KMS-11 (cell line): Measurements from ENCODE around the gene LMLN.

ENCODE experiments used
- H2AFZ ChIP-seq: fragments of 200-600 bp; sonication (generic); 2 replicates; pipeline ENCODE4 v1.6.1; 2016; ENCODE audit warnings: antibody characterized with exemption, mixed run types, low read depth
- H3K27ac ChIP-seq: fragments of 200-600 bp; sonication (generic); 2 replicates; pipeline ENCODE4 v1.6.1; 2016; ENCODE audit warnings: mild to moderate bottlenecking, mixed run types
- H3K27me3 ChIP-seq: fragments of 200-600 bp; sonication (generic); 2 replicates; pipeline ENCODE4 v1.6.1; 2017; ENCODE audit warnings: mild to moderate bottlenecking, low read depth, mixed run types, moderate library complexity; ENCODE audit not compliant: insufficient read depth
- H3K36me3 ChIP-seq: fragments of 200-600 bp; sonication (generic); 2 replicates; pipeline ENCODE4 v1.6.1; 2017; ENCODE audit warnings: mild to moderate bottlenecking, mixed run types; ENCODE audit not compliant: insufficient read depth
- H3K4me1 ChIP-seq: fragments of 200-600 bp; sonication (generic); 2 replicates; pipeline ENCODE4 v1.6.1; 2016; ENCODE audit warnings: mild to moderate bottlenecking, low read depth, mixed run types; ENCODE audit not compliant: poor library complexity, severe bottlenecking
- H3K4me2 ChIP-seq: fragments of 200-600 bp; sonication (generic); 2 replicates; pipeline ENCODE4 v1.7.0; 2016; ENCODE audit warnings: mild to moderate bottlenecking, mixed run types
- H3K4me3 ChIP-seq: fragments of 200-600 bp; sonication (generic); IDR thresholded peaks from 2 replicates; pipeline ENCODE4 v1.6.1; 2017; ENCODE audit warnings: low read depth, low read length, mixed read lengths; ENCODE audit not compliant: insufficient read depth
- H3K79me2 ChIP-seq: fragments of 200-600 bp; sonication (generic); 2 replicates; pipeline ENCODE4 v1.6.1; 2016; ENCODE audit warnings: low read depth, mixed run types; ENCODE audit not compliant: insufficient read depth
- H3K9ac ChIP-seq: fragments of 200-600 bp; sonication (generic); 2 replicates; pipeline ENCODE4 v1.6.1; 2016; ENCODE audit warnings: mild to moderate bottlenecking, mixed run types
- H4K20me1 ChIP-seq: fragments of 200-600 bp; sonication (generic); 2 replicates; pipeline ENCODE4 v1.6.1; 2016; ENCODE audit warnings: mild to moderate bottlenecking, mixed run types; ENCODE audit not compliant: insufficient read depth
- TF ChIP-seq, protein P1 (sequence below): fragments of 200-600 bp; sonication (generic); conservative IDR thresholded peaks from 2 replicates; pipeline ENCODE4 v1.6.1; 2017; ENCODE audit warnings: low read depth, mild to moderate bottlenecking, antibody characterized with exemption, low read length, moderate library complexity, mixed read lengths

LMLN gene

DNA sequence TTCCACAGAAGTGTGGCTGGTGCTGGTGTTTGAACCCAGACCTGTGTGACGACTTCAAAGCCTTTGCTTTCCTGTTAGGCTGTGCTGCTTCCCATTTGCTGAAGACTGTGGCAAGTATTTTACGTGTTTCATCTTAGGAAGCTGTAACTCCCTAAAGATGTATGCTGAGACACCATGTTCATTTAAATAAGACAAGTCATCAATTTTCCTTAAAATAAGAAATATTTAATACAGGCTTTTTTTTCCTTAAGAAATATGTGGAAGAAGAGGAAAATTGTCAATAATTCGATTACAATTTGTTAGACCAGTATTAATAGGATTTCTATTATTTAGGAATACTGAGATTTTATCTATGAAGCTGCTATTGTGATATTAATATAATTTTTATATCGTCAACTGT lies 58.4 kb downstream of the LMLN start:
- no peaks in the 10 kb centered on the region for H3K36me3 ChIP-seq
- H3K79me2 ChIP-seq: no peaks in the 10 kb centered on the region
- H3K4me2 ChIP-seq: no peak overlapping the region
- H3K27ac ChIP-seq: no peak overlapping the region
- H3K27me3 ChIP-seq: no peaks in the 10 kb centered on the region
- H2AFZ ChIP-seq: no peak overlapping the region
- TF ChIP-seq, protein P1, sequence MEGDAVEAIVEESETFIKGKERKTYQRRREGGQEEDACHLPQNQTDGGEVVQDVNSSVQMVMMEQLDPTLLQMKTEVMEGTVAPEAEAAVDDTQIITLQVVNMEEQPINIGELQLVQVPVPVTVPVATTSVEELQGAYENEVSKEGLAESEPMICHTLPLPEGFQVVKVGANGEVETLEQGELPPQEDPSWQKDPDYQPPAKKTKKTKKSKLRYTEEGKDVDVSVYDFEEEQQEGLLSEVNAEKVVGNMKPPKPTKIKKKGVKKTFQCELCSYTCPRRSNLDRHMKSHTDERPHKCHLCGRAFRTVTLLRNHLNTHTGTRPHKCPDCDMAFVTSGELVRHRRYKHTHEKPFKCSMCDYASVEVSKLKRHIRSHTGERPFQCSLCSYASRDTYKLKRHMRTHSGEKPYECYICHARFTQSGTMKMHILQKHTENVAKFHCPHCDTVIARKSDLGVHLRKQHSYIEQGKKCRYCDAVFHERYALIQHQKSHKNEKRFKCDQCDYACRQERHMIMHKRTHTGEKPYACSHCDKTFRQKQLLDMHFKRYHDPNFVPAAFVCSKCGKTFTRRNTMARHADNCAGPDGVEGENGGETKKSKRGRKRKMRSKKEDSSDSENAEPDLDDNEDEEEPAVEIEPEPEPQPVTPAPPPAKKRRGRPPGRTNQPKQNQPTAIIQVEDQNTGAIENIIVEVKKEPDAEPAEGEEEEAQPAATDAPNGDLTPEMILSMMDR: no peak
- no peak overlapping the region for H3K9ac ChIP-seq
- no peaks in the 10 kb centered on the region for H3K4me1 ChIP-seq
- H3K4me3 ChIP-seq: no peak overlapping the region
- no peaks in the 10 kb centered on the region for H4K20me1 ChIP-seq

DNA sequence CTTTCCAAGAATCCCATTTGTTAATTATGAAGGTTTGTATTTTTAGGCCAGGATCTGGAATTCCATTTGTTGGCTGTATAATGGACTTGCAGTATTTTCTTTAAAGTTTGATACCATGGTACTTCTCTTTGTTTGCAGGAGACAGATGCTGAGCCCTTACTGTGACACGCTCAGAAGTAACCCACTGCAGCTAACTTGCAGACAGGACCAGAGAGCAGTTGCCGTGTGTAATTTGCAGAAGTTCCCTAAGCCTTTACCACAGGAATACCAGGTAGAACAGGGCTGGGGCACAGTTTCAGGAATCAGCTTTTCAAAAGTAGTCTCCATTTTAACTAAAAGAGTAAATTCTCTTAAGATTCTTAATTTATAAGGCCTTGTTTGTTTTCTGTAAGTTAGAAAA lies 59.1 kb downstream of the LMLN start:
- no peak overlapping the region for H3K27ac ChIP-seq
- H3K4me3 ChIP-seq: no peak overlapping the region
- no peaks in the 10 kb centered on the region for H3K27me3 ChIP-seq
- no peak overlapping the region for H3K9ac ChIP-seq
- no peaks in the 10 kb centered on the region for H3K79me2 ChIP-seq
- TF ChIP-seq, protein P1: no peak
- no peak overlapping the region for H2AFZ ChIP-seq
- H3K36me3 ChIP-seq: no peaks in the 10 kb centered on the region
- H3K4me1 ChIP-seq: no peaks in the 10 kb centered on the region
- no peaks in the 10 kb centered on the region for H4K20me1 ChIP-seq
- H3K4me2 ChIP-seq: no peak overlapping the region

DNA sequence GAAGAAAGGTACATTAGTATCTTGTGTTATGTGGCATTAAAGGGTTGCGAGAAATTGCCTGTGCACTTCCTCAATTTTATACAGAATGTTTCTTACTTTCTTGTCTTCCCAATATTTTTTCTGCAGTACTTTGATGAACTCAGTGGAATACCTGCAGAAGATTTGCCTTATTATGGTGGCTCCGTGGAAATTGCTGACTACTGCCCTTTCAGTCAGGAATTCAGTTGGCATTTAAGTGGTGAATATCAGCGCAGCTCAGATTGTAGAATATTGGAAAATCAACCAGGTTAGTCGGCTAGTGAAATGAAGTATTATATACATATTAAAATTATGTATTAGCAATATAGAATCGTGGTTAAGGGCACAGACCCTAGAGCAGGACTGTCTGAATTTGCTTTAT lies 61.3 kb downstream of the LMLN start:
- Histone ChIP-seq H3K4me2 (no peak overlapping the region), H3K79me2 (no peaks in the 10 kb centered on the region), H3K27ac (no peak overlapping the region), H3K4me3 (no peak overlapping the region), H4K20me1 (no peaks in the 10 kb centered on the region), H2AFZ (no peak overlapping the region), H3K36me3 (no peaks in the 10 kb centered on the region), H3K4me1 (no peaks in the 10 kb centered on the region), H3K9ac (no peak overlapping the region), H3K27me3 (no peaks in the 10 kb centered on the region)
- TF ChIP-seq, protein P1: no peak

DNA sequence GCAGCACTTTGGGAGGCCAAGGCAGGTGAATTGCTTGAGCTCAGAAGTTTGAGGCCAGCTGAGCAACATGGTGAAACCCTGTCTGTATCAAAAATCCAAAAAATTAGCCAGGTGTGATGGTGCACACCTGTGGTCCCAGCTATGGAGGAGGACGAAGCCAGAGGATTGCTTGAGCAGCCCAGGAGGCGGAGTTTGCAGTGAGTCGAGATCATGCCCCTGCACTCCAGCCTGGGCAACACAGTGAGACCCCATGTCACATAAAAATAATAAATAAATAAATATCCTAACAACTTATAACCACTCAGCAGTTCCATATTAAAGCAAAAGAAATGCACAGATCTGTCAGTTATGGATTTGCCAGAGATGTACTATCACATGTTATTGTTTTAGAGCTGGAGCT lies 62.6 kb downstream of the LMLN start:
- TF ChIP-seq, protein P1: no peak
- Histone ChIP-seq H3K27me3 (no peaks in the 10 kb centered on the region), H2AFZ (no peak overlapping the region), H4K20me1 (no peaks in the 10 kb centered on the region), H3K79me2 (no peaks in the 10 kb centered on the region), H3K9ac (no peak overlapping the region), H3K36me3 (no peaks in the 10 kb centered on the region), H3K4me1 (no peaks in the 10 kb centered on the region), H3K4me3 (no peak overlapping the region), H3K27ac (no peak overlapping the region), H3K4me2 (no peak overlapping the region)

DNA sequence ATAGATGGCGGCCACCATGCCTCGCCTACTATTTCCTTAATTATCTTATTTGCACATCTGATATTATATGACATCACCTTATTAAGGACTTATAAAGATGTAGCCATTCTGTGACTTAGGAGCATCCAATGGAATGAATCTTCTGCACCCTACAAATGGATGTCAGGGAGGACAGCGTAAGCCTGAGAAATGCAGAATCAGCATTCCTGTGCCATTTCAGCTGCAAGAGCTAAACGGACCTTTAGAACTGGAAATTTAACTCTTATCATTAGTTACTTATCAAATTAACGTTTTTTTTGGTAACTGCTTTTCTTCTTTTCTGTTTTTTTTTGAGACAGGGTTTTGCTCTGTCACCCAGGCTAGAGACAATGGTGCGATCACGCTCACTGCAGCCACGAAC lies 65.6 kb downstream of the LMLN start:
- no peaks in the 10 kb centered on the region for H3K4me1 ChIP-seq
- no peaks in the 10 kb centered on the region for H3K79me2 ChIP-seq
- H3K4me3 ChIP-seq: no peak overlapping the region
- no peaks in the 10 kb centered on the region for H3K27me3 ChIP-seq
- no peaks in the 10 kb centered on the region for H4K20me1 ChIP-seq
- H3K4me2 ChIP-seq: no peak overlapping the region
- H3K27ac ChIP-seq: no peak overlapping the region
- no peaks in the 10 kb centered on the region for H3K36me3 ChIP-seq
- H3K9ac ChIP-seq: no peak overlapping the region
- H2AFZ ChIP-seq: no peak overlapping the region
- TF ChIP-seq, protein P1: no peak
